Neural cell (in vitro differentiated cells): ENCODE results near the gene SLC15A2. TPM values are rescaled to one million over a fixed set of nuclear protein-coding genes. Genes with fewer than 3 reads are reported as not detected.

Source experiments
- H2AFZ ChIP-seq: fragments of 200-600, 300-800 bp; sonication (generic), shearing (Covaris generic); 2 replicates; pipeline ENCODE4 v1.6.0; 2014; ENCODE audit warnings: low read depth, mild to moderate bottlenecking, antibody characterized with exemption, low read length, moderate library complexity
- H3F3A ChIP-seq: fragments of 200-600 bp; shearing (Covaris generic); 2 replicates; pipeline ENCODE4 v1.6.1; 2016; ENCODE audit warnings: mild to moderate bottlenecking, moderate library complexity, mixed read lengths, antibody characterized with exemption, low read length; ENCODE audit not compliant: insufficient read depth, poor library complexity, severe bottlenecking
- H3K27ac ChIP-seq: fragments of 200-600, 300-800 bp; sonication (generic), shearing (Covaris generic); 2 replicates; pipeline ENCODE4 v1.5.1; 2014; ENCODE audit warnings: mild to moderate bottlenecking, low read length, moderate library complexity
- H3K27me3 ChIP-seq: fragments of 300-800, 200-600 bp; sonication (generic), shearing (Covaris generic); 2 replicates; pipeline ENCODE4 v1.6.0; 2014; ENCODE audit warnings: mild to moderate bottlenecking, low read depth, low read length, moderate library complexity; ENCODE audit not compliant: insufficient read depth
- H3K36me3 ChIP-seq: fragments of 300-800, 200-600 bp; sonication (generic), shearing (Covaris generic); 2 replicates; pipeline ENCODE4 v1.5.1; 2014; ENCODE audit warnings: mild to moderate bottlenecking, antibody characterized with exemption, low read length, moderate library complexity; ENCODE audit not compliant: insufficient read depth
- H3K4me2 ChIP-seq: fragments of 300-800, 200-600 bp; sonication (generic), shearing (Covaris generic); 2 replicates; pipeline ENCODE4 v1.6.0; 2014; ENCODE audit warnings: mild to moderate bottlenecking, low read length
- H3K4me3 ChIP-seq: fragments of 300-800, 200-600 bp; sonication (generic), shearing (Covaris generic); 2 replicates; pipeline ENCODE4 v1.5.1; 2014; ENCODE audit warnings: mild to moderate bottlenecking, low read length, moderate library complexity
- H3K79me2 ChIP-seq: fragments of 200-600 bp; shearing (Covaris generic); replicated peaks from 2 replicates; pipeline ENCODE4 v1.6.0; 2014; ENCODE audit warnings: mild to moderate bottlenecking, low read length, moderate library complexity; ENCODE audit not compliant: insufficient read depth
- H3K9ac ChIP-seq: fragments of 300-800, 200-600 bp; sonication (generic), shearing (Covaris generic); 2 replicates; pipeline ENCODE4 v1.6.1; 2016; ENCODE audit warnings: mild to moderate bottlenecking, low read length, mixed read lengths
- H3K9me2 ChIP-seq: fragments of 200-600 bp; shearing (Covaris generic); 2 replicates; pipeline ENCODE4 v1.6.1; 2016; ENCODE audit warnings: mild to moderate bottlenecking, low read length, mixed read lengths; ENCODE audit not compliant: insufficient read depth
- H3K9me3 ChIP-seq: fragments of 200-600, 300-800 bp; sonication (generic), shearing (Covaris generic); 2 replicates; pipeline ENCODE4 v1.6.1; 2016; ENCODE audit warnings: mild to moderate bottlenecking, mixed run types, low read length, moderate library complexity, mixed read lengths
- H4K20me1 ChIP-seq: fragments of 200-600 bp; shearing (Covaris generic); 2 replicates; pipeline ENCODE4 v1.6.1; 2016; ENCODE audit warnings: mild to moderate bottlenecking, mixed run types; ENCODE audit not compliant: insufficient read depth
- CTCF ChIP-seq: fragments of 450-650 bp; IDR thresholded peaks from 2 replicates; pipeline ENCODE4 v1.5.1; 2014; ENCODE audit warnings: antibody characterized with exemption, mild to moderate bottlenecking, moderate library complexity; ENCODE audit not compliant: poor library complexity, severe bottlenecking
- EP300 ChIP-seq: fragments of 450-650 bp; conservative IDR thresholded peaks from 2 replicates; pipeline ENCODE4 v1.6.1; 2014; ENCODE audit warnings: antibody characterized with exemption, mild to moderate bottlenecking, moderate library complexity; ENCODE audit not compliant: poor library complexity, severe bottlenecking
- EZH2 ChIP-seq: fragments of 200-600, 300-800 bp; shearing (Covaris generic), sonication (generic); IDR thresholded peaks from 2 replicates; pipeline ENCODE4 v1.6.1; 2014; ENCODE audit warnings: antibody characterized with exemption, low read length, borderline replicate concordance, mild to moderate bottlenecking; ENCODE audit not compliant: insufficient read depth, poor library complexity, severe bottlenecking
- MXI1 ChIP-seq: fragments of 450-650 bp; conservative IDR thresholded peaks from 2 replicates; pipeline ENCODE4 v1.6.1; 2014; ENCODE audit warnings: antibody characterized with exemption, mild to moderate bottlenecking; ENCODE audit not compliant: poor library complexity, severe bottlenecking
- POLR2AphosphoS5 ChIP-seq: IDR thresholded peaks from 2 replicates; pipeline ENCODE4 v1.6.1; 2012
- RAD21 ChIP-seq: fragments of 450-650 bp; conservative IDR thresholded peaks from 2 replicates; pipeline ENCODE4 v1.6.1; 2014; ENCODE audit warnings: antibody characterized with exemption, mild to moderate bottlenecking, moderate library complexity
- REST ChIP-seq: IDR thresholded peaks from 2 replicates; pipeline ENCODE4 v1.6.1; 2012; ENCODE audit warnings: borderline replicate concordance
- SMC3 ChIP-seq: fragments of 450-650 bp; conservative IDR thresholded peaks from 2 replicates; pipeline ENCODE4 v1.6.1; 2014; ENCODE audit warnings: antibody characterized with exemption, mild to moderate bottlenecking, moderate library complexity; ENCODE audit not compliant: poor library complexity
- TAF1 ChIP-seq: IDR thresholded peaks from 2 replicates; pipeline ENCODE4 v1.6.1; 2012; ENCODE audit warnings: low read depth
- polyA plus RNA-seq: library from polyadenylated mRNA; depleted of rRNA; stranded (reverse); fragments of >200 nt; gene quantifications from 2 replicates; pipeline ENCODE4 v1.2.3, GENCODE V29; 2014

SLC15A2 gene
- polyA plus RNA-seq, 1 donor from 2014 or later, result 1.6 TPM

GRCh38 chr3:121988146-121988545, 93.9 kb downstream of the SLC15A2 start:
- Histone ChIP-seq H3K4me2 (no peak overlapping the region), H2AFZ (no peak overlapping the region), H4K20me1 (no peaks in the 10 kb centered on the region), H3K79me2 (no peaks in the 10 kb centered on the region), H3K27me3 (no peaks in the 10 kb centered on the region), H3K9me3 (no peaks in the 10 kb centered on the region), H3K27ac (no peak overlapping the region), H3K9me2 (no peaks in the 10 kb centered on the region), H3K9ac (no peak overlapping the region), H3F3A (no peaks in the 10 kb centered on the region), H3K4me3 (no peak overlapping the region), H3K36me3 (no peaks in the 10 kb centered on the region)
- TF ChIP-seq REST, result no peak
- TF ChIP-seq CTCF, result no peak
- TF ChIP-seq MXI1, result no peak
- TF ChIP-seq SMC3, result no peak
- TF ChIP-seq TAF1, result no peak
- no peak for TF ChIP-seq RAD21
- TF ChIP-seq POLR2AphosphoS5, result no peak
- no peak for TF ChIP-seq EP300
- no peak for TF ChIP-seq EZH2

GRCh38 chr3:121989943-121990342, 95.7 kb downstream of the SLC15A2 start:
- Histone ChIP-seq H4K20me1 (no peaks in the 10 kb centered on the region), H3F3A (no peaks in the 10 kb centered on the region), H3K79me2 (no peaks in the 10 kb centered on the region), H3K9me3 (no peaks in the 10 kb centered on the region), H3K36me3 (no peaks in the 10 kb centered on the region), H2AFZ (no peak overlapping the region), H3K27ac (no peak overlapping the region), H3K4me3 (no peak overlapping the region), H3K27me3 (no peaks in the 10 kb centered on the region), H3K9ac (no peak overlapping the region), H3K4me2 (no peak overlapping the region), H3K9me2 (no peaks in the 10 kb centered on the region)
- TF ChIP-seq SMC3 (no peak), EP300 (no peak), TAF1 (no peak), RAD21 (no peak), POLR2AphosphoS5 (no peak), EZH2 (no peak), CTCF (no peak), REST (no peak), MXI1 (no peak)
